AG04450 (cell line): ENCODE data around the gene ARHGAP45. TPM values are rescaled to one million over a fixed set of nuclear protein-coding genes. Genes with fewer than 3 reads are reported as not detected.
"Not testable (repeated sequence)": the region's sequence is repeated elsewhere in the genome, so short reads cannot be mapped to it uniquely, and the experiment has no call there.

ENCODE experiments used
- CTCF ChIA-PET: fragments of 300-600, 350-600 bp; formaldehyde crosslinking; extraction: SDS; loops from one replicate; lab custom pipeline; 2022; ENCODE audit warnings: antibody characterized with exemption, inconsistent platforms; lab: Charles Lee
- POLR2A ChIA-PET: fragments of 350-600 bp; formaldehyde crosslinking; extraction: SDS; loops from one replicate; lab custom pipeline; 2021; ENCODE audit warnings: antibody characterized with exemption, inconsistent platforms; lab: Yijun Ruan, JAX
- DNase-seq: peaks from one replicate; pipeline ENCODE4 v3.0.0-alpha.2; 2011; ENCODE audit warnings: low read depth, low spot score
- H3K27ac ChIP-seq: one replicate; pipeline ENCODE4 v1.5.1; 2012; ENCODE audit warnings: low read depth, low read length, control low read depth
- H3K27me3 ChIP-seq: one replicate; pipeline ENCODE4 v1.6.0; 2012; ENCODE audit warnings: low read length; ENCODE audit not compliant: control insufficient read depth, insufficient read depth
- H3K4me3 ChIP-seq: 2 replicates; pipeline ENCODE4 v1.5.1; 2011; ENCODE audit warnings: mild to moderate bottlenecking, low read depth, low read length, control low read depth
- H3K9me3 ChIP-seq: 2 replicates; pipeline ENCODE4 v1.5.1; 2012; ENCODE audit warnings: low read length; ENCODE audit not compliant: control insufficient read depth, insufficient read depth
- polyA plus RNA-seq: library from polyadenylated mRNA; depleted of rRNA; stranded (reverse); fragments of >200 nt; gene quantifications from 2 replicates; pipeline ENCODE4 v1.2.3, GENCODE V29; 2011
- TF ChIP-seq, protein P1 (sequence below): IDR thresholded peaks from 2 replicates; pipeline ENCODE4 v1.5.1; 2011; ENCODE audit warnings: low read depth, low read length, control low read depth, inconsistent platforms

The ARHGAP45 gene
- polyA plus RNA-seq, 1 experiment = 0.36 TPM

DNA sequence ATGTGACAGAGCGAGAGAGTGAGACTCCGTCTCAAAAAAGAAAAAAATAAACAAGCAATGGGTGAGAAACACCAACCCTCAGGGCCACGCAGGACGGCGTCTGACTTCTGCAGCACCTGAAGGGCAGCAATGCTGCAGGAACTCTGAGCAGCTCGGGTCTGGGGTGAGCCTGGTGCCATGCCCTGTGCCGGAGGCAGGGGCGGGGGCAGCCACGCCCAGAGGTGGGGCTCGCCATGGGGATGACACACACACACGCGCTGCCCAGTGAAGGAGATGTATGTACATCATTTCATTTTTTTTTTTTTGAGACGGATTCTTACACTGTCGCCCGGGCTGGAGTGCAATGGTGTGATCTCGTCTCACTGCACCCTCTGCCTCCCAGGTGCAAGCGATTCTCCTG, 61.1 kb downstream of the ARHGAP45 start:
- ChIA-PET CTCF (interaction anchor here (1.4 kb wide), 1 partner anchor 15 kb away, joined by 6 read pairs; no protein-coding TSS in a partner anchor), POLR2A (no interaction called here)
- no peak for DNase-seq
- Histone ChIP-seq H3K27ac (no peak overlapping the region), H3K4me3 (no peak overlapping the region), H3K27me3 (no peaks in the 10 kb centered on the region), H3K9me3 (peaks cover 6% of the 10 kb centered on the region; the same call in 1 of the 2 replicates)
- TF ChIP-seq, protein P1, sequence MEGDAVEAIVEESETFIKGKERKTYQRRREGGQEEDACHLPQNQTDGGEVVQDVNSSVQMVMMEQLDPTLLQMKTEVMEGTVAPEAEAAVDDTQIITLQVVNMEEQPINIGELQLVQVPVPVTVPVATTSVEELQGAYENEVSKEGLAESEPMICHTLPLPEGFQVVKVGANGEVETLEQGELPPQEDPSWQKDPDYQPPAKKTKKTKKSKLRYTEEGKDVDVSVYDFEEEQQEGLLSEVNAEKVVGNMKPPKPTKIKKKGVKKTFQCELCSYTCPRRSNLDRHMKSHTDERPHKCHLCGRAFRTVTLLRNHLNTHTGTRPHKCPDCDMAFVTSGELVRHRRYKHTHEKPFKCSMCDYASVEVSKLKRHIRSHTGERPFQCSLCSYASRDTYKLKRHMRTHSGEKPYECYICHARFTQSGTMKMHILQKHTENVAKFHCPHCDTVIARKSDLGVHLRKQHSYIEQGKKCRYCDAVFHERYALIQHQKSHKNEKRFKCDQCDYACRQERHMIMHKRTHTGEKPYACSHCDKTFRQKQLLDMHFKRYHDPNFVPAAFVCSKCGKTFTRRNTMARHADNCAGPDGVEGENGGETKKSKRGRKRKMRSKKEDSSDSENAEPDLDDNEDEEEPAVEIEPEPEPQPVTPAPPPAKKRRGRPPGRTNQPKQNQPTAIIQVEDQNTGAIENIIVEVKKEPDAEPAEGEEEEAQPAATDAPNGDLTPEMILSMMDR = no peak

- not testable (repeated sequence) for H3K4me3 ChIP-seq, H3K27ac ChIP-seq, H3K27me3 ChIP-seq, DNase-seq, H3K9me3 ChIP-seq
- POLR2A ChIA-PET = interaction anchor here (1.3 kb wide), 1 partner anchor 140 kb away, joined by 3 read pairs; the partner anchor contains the start of gene CIRBP
- CTCF ChIA-PET = interaction anchor here (0.6 to 1.4 kb wide), 2 partner anchors 16 to 207 kb away, joined by 6 to 8 read pairs; no protein-coding TSS in a partner anchor
These were observed 62.1 kb downstream of the ARHGAP45 start for GRCh38 chr19:1129084-1129483.

DNA sequence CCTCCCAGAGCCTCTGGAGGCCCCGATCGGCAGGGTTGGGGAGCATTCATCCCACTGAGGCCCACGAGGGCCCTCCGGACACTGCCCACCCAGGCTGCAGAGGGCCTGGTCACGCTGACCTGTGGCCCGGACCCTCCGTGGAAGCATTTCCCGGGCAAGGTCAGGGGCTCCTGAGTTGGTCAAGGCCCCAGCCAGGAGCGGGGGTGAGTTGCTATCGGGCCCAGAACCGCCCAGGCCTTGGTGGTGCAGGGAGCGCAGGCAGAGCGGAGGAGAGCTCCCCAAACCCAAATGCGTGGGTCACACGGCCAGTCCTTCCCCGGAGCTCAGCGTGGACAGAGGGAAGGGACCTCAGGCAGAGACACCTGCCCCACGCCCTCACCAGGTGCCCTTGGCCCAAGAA, 62.6 kb downstream of the ARHGAP45 start:
- TF ChIP-seq, protein P1 = no peak
- DNase-seq = no peak
- ChIA-PET CTCF (interaction anchor here (0.6 kb wide), 1 partner anchor 207 kb away, joined by 8 read pairs; no protein-coding TSS in a partner anchor), POLR2A (interaction anchor here (1.3 kb wide), 1 partner anchor 139 kb away, joined by 3 read pairs; the partner anchor contains the start of gene CIRBP)
- Histone ChIP-seq H3K9me3 (peaks cover 8% of the 10 kb centered on the region; the same call in 1 of the 2 replicates), H3K27ac (no peak overlapping the region), H3K27me3 (no peaks in the 10 kb centered on the region), H3K4me3 (no peak overlapping the region)

DNA sequence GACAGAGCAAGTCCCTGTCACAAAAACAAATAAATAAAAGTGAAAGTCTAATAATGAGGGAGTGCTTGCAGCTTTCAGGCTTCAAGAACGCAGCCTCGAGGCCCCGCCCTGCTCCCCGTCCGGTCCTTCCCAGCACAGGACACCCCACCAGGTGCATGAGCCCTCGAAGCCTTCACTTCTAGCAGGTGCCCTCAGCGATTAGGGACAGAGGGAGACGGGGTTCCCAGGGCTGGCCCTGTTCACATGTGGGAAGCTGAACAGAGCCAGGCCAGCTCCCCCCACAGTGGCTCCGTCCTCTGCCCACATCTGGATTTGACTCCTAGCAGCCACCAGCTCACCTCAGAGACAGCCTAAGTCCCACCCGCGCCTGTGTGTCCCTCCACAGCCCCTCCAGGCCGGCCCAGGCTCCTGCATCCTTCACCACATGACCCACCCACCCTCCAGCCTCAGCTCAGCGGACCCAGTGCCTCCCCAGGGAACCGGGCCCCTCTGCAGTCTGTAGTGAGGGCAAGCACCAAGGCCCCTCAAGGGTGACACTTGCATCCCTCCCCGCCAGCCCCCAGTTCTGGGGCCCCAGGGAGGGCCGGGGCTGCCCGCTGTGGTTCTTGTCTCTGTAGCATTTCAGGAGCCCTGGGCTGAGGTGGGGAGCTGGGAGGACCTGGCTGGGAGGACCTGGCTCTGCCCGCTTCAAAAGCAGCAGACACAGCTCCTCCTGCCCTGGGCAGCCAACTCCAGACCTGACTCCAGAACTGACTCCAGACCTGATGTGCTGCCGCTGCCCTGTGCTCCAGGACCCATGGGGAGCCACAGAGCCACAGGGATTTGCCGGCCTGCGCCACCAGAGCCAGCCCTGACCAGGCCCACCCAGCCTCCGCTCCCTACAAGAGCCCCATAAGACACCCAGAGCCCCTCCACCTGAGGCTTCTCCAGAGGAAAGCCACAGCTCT, 64.1 kb downstream of the ARHGAP45 start:
- CTCF ChIA-PET = interaction anchor here (0.5 to 1.6 kb wide), 4 partner anchors 63 to 625 kb away, joined by 3 to 6 read pairs (median 4); no protein-coding TSS in a partner anchor
- POLR2A ChIA-PET = interaction anchor here (0.6 to 1.6 kb wide), 5 partner anchors 18 to 138 kb away, joined by 3 to 5 read pairs (median 4); partner anchors contain the start of gene CIRBP
- peak overlapping the region; percentile 71 for H3K4me3 ChIP-seq
- no peak for DNase-seq
- no peaks in the 10 kb centered on the region for H3K27me3 ChIP-seq
- H3K27ac ChIP-seq = peak overlapping the region; percentile 90
- TF ChIP-seq, protein P1 = no peak
- peaks cover 8% of the 10 kb centered on the region; the same call in 1 of the 2 replicates for H3K9me3 ChIP-seq

- peak overlapping the region; percentile 90 for H3K27ac ChIP-seq
- H3K27me3 ChIP-seq = no peaks in the 10 kb centered on the region
- peaks cover 8% of the 10 kb centered on the region; the same call in 1 of the 2 replicates for H3K9me3 ChIP-seq
- DNase-seq = peak; percentile 43
- POLR2A ChIA-PET = interaction anchor here (0.6 to 1.6 kb wide), 4 partner anchors 19 to 135 kb away, joined by 3 to 5 read pairs (median 4); no protein-coding TSS in a partner anchor
- H3K4me3 ChIP-seq = peak overlapping the region; percentile 71
- TF ChIP-seq, protein P1 = peak; percentile 29; the same call in 1 of the 2 replicates
- CTCF ChIA-PET = interaction anchor here (0.6 to 1.6 kb wide), 3 partner anchors 62 to 626 kb away, joined by 3 to 6 read pairs (median 6); no protein-coding TSS in a partner anchor
These were observed 65.0 kb downstream of the ARHGAP45 start for GRCh38 chr19:1131718-1132551.
